ENCODE measurements around the gene PLA2G3. TPM values are rescaled to one million over a fixed set of nuclear protein-coding genes. Genes with fewer than 3 reads are reported as not detected.
A peak's percentile ranks its signal among the peaks of the same experiment; 100 is the strongest.

Gene PLA2G3
- polyA plus RNA-seq, 2 of the 4 experiments (the other 2 are of a cell fraction), result not detected

- no peak for TF ChIP-seq HEYL (CRISPR knock-in tag; IDR thresholded peaks at IDR 0.05)
- no peak for TF ChIP-seq RCOR1 (IDR thresholded peaks at IDR 0.05; ENCODE audit: low read depth, low read length)
- no peak for TF ChIP-seq HOXB13 (CRISPR knock-in tag; IDR thresholded peaks at IDR 0.05; ENCODE audit: low read depth)
- no peak for TF ChIP-seq SMC3 (IDR thresholded peaks at IDR 0.05)
- no peak for TF ChIP-seq CBX8 (IDR thresholded peaks at IDR 0.05)
- TF ChIP-seq ZC3H11A (IDR thresholded peaks at IDR 0.05), result no peak
- no peak for TF ChIP-seq ESRRA (IDR thresholded peaks at IDR 0.05; ENCODE audit: borderline replicate concordance, low read length)
- TF ChIP-seq EHF (CRISPR knock-in tag; IDR thresholded peaks at IDR 0.05), result no peak
- no peak for TF ChIP-seq RNF2 (IDR thresholded peaks at IDR 0.05; ENCODE audit: borderline replicate concordance, low read depth)
- H3K4me3 ChIP-seq, result no peak overlapping the region
- DNase-seq (ENCODE audit: low read depth in 1 of 2, low spot score in 1 of 2), result no peak
- no peak overlapping the region for H3K4me2 ChIP-seq
- no peak for FAIRE-seq
- no peak for ATAC-seq
- no peaks in the 10 kb centered on the region; the same call in 2 of the 3 replicates for H3K4me1 ChIP-seq
- no peak overlapping the region; a peak in 1 of 6 replicates for H3K27ac ChIP-seq
- H3K9me3 ChIP-seq, result no peaks in the 10 kb centered on the region
- POLR2A ChIA-PET, result interaction anchor here (1.2 kb wide), 1 partner anchor 25 kb away, joined by 3 read pairs; the partner anchor contains the start of gene RNF185
- WGBS (ENCODE audit: missing lambda C conversion rate), result 89% methylated on average over 5 of the region's 5 CpGs
- CTCF ChIA-PET, result no interaction called here
Measured at GRCh38 chr22:31185056-31185455, 44.7 kb upstream of the PLA2G3 start.

- FAIRE-seq (no peak), DNase-seq (ENCODE audit: low read depth in 1 of 2, low spot score in 1 of 2) (no peak), ATAC-seq (no peak)
- TF ChIP-seq TFCP2L1 (CRISPR knock-in tag; IDR thresholded peaks at IDR 0.05) (no peak), NR3C1 (IDR thresholded peaks at IDR 0.05) (no peak)
- Histone ChIP-seq H3K4me1 (peaks cover 10% of the 10 kb centered on the region), H3K4me2 (no peak overlapping the region), H3K9me3 (no peaks in the 10 kb centered on the region), H3K4me3 (no peak overlapping the region), H3K27ac (no peak overlapping the region)
- ChIA-PET CTCF (no interaction called here), POLR2A (no interaction called here)
- WGBS (ENCODE audit: missing lambda C conversion rate), result 90% methylated on average over 4 of the region's 30 CpGs
Measured at GRCh38 chr22:31184015-31184414, 43.7 kb upstream of the PLA2G3 start.

GRCh38 chr22:31179345-31179744 is 39.0 kb upstream of the PLA2G3 start:
- POLR2A ChIA-PET, result no interaction called here
- CTCF ChIA-PET, result interaction anchor here (1.4 to 4.3 kb wide), 2 partner anchors 14 to 33 kb away, joined by 4 to 15 read pairs; partner anchors contain the start of gene LIMK2
- H3K4me2 ChIP-seq, result peak overlapping the region; percentile 51

GRCh38 chr22:31178859-31179258 is 38.6 kb upstream of the PLA2G3 start:
- POLR2A ChIA-PET, result no interaction called here
- DNase-seq (ENCODE audit: low read depth in 1 of 2, low spot score in 1 of 2) (no peak), ATAC-seq (no peak), FAIRE-seq (no peak)
- no peak overlapping the region for H3K4me3 ChIP-seq
- TF ChIP-seq SMC3 (IDR thresholded peaks at IDR 0.05) (no peak), PBX3 (IDR thresholded peaks at IDR 0.05) (no peak), MAX (IDR thresholded peaks at IDR 0.05) (no peak), FOSB (CRISPR knock-in tag; IDR thresholded peaks at IDR 0.05) (no peak), GATA3 (IDR thresholded peaks at IDR 0.05; ENCODE audit: borderline replicate concordance) (no peak), ZC3H11A (IDR thresholded peaks at IDR 0.05) (no peak), EHF (CRISPR knock-in tag; IDR thresholded peaks at IDR 0.05) (no peak), HEYL (CRISPR knock-in tag; IDR thresholded peaks at IDR 0.05) (no peak), HDAC2 (IDR thresholded peaks at IDR 0.05) (no peak), EP300 (IDR thresholded peaks at IDR 0.05) (no peak), POLR2AphosphoS2 (conservative IDR thresholded peaks at IDR 0.05; ENCODE audit: low read length) (no peak), MYC (IDR thresholded peaks at IDR 0.05; ENCODE audit: borderline replicate concordance, low read length) (no peak), POLR2A (IDR thresholded peaks at IDR 0.05; ENCODE audit: low read length) (no peak), HOXB13 (CRISPR knock-in tag; IDR thresholded peaks at IDR 0.05; ENCODE audit: low read depth) (no peak), EHMT2 (IDR thresholded peaks at IDR 0.05; ENCODE audit: low read depth) (no peak), ZNF302 (CRISPR knock-in tag; IDR thresholded peaks at IDR 0.05) (no peak), PHF8 (IDR thresholded peaks at IDR 0.05; ENCODE audit: borderline replicate concordance, low read depth) (no peak)
- peak overlapping the region; percentile 51; the same call in 2 of the 3 replicates for H3K4me2 ChIP-seq
- CTCF ChIA-PET, result interaction anchor here (4.3 kb wide), 1 partner anchor 33 kb away, joined by 15 read pairs; the partner anchor contains the start of gene LIMK2
- 93% methylated on average over 2 of the region's 2 CpGs for WGBS (ENCODE audit: missing lambda C conversion rate)
- no peaks in the 10 kb centered on the region for H3K9me3 ChIP-seq
- no peak overlapping the region; a peak in 1 of 6 replicates for H3K27ac ChIP-seq
- peaks cover 26% of the 10 kb centered on the region for H3K4me1 ChIP-seq

More at GRCh38 chr22:31179345-31179744, 39.0 kb upstream of the PLA2G3 start:
- peak overlapping the region; percentile 55; a peak in 3 of 6 replicates for H3K27ac ChIP-seq
- no peak overlapping the region for H3K4me3 ChIP-seq
- 0% methylated on average over 1 of the region's 1 CpG for WGBS (ENCODE audit: missing lambda C conversion rate)
- TF ChIP-seq GATA3 (IDR thresholded peaks at IDR 0.05; ENCODE audit: borderline replicate concordance), result no peak
- no peak for TF ChIP-seq FOSL2 (IDR thresholded peaks at IDR 0.05)
- TF ChIP-seq FOSL2 (CRISPR knock-in tag; IDR thresholded peaks at IDR 0.05), result no peak
- TF ChIP-seq MAFK (IDR thresholded peaks at IDR 0.05; ENCODE audit: partially characterized antibody), result peak; percentile 33
- no peak for TF ChIP-seq JUN (IDR thresholded peaks at IDR 0.05)
- TF ChIP-seq BCL3 (IDR thresholded peaks at IDR 0.05), result no peak
- no peaks in the 10 kb centered on the region for H3K9me3 ChIP-seq
- peaks cover 24% of the 10 kb centered on the region for H3K4me1 ChIP-seq
- FAIRE-seq, result no peak
- peak; percentile 64 to 74; a peak in 5 of 6 replicates for ATAC-seq
- DNase-seq (ENCODE audit: low read depth in 1 of 2, low spot score in 1 of 2), result peak in 1 of 2 experiments; percentile 60

All from A549 (cell line).